HG03575 (cell line): Measurements from ENCODE around the gene DAPK1.
"Not testable (repeated sequence)": the region's sequence is repeated elsewhere in the genome, so short reads cannot be mapped to it uniquely, and the experiment has no call there.

Experiments used
- ATAC-seq: cut with Tn5 transposase; IDR thresholded peaks from one replicate; pipeline ENCODE4 v1.9.1; 2021; ENCODE audit not compliant: unreplicated experiment, insufficient number of reproducible peaks, low FRiP score; ENCODE audit errors: extremely low read depth

DAPK1 gene

GRCh38 chr9:87534957-87535356 is 37.3 kb downstream of the DAPK1 start:
- ATAC-seq = no peak

GRCh38 chr9:87535817-87536539 is 38.3 kb downstream of the DAPK1 start:
- ATAC-seq = peak; percentile 62

- no peak for ATAC-seq
Measured at GRCh38 chr9:87537625-87538024, 40.0 kb downstream of the DAPK1 start.

DNA sequence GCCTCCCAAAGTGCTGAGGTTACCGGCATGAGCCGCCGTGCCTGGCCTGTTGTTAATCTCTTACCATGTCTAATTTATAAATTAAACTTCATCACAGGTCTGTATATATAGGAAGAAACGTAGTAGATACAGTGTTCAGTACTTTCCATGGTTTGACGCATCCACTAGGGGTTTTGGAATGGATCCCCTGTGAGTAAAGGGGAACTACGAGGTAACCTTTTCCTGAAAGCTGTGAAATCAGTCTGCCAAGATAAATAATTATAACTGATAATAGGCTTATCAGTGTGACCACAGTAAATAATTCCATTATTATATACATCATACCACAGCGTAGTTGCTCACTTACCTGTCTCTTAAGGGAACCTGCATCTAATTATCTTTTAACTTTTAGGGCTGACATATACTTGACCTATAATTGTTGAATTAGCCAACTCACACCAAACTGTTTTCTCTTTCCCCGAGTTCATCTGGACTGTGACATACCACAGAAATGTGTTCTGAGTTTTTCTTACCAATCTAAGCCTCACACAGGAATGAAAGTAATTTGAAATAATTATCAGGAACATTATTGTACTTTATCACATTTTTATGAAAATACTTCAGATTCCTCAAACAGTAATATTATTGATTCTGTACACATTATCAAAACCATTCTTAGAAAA is 42.9 kb downstream of the DAPK1 start:
- ATAC-seq = no peak

GRCh38 chr9:87541663-87542062 is 44.0 kb downstream of the DAPK1 start:
- ATAC-seq = no peak

DNA sequence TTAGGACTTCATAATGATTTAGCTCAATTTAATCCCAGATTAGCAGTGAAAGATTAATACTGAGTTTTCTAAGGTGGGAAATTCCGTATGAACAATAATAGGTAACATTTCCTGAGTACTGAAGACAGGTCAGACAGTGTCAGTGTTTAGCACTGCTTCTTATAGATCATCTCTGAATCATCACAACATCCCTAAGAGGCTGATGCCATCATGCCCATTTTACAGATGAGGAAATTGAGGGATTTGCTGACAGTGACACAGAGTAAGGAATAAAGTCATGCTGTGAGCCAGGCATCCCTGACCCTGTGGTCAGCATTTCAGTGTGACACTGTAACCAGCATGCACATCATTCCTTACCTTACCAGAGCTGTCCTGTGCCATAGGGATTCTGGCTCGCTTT is 44.5 kb downstream of the DAPK1 start:
- no peak for ATAC-seq

DNA sequence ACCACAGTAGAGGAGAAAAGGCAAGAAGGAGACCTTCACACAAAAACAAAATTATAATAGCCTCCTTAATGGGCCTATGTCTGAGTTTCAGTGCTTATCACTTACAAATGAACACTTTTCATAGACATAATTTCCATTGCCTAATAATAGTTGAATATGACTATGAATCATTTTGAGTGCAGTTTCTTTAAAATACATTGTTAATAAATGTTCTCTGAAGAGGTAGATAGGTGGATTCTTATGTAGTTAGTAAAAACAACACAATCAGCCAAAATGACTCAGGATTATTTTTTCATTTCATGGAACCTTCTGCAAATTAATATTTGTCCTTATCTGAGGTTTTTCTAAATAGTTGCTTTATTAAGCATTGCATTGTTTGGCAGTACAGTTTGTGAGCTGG is 45.6 kb downstream of the DAPK1 start:
- no peak for ATAC-seq

- ATAC-seq = no peak
Measured at GRCh38 chr9:87545858-87546257, 48.2 kb downstream of the DAPK1 start.

DNA sequence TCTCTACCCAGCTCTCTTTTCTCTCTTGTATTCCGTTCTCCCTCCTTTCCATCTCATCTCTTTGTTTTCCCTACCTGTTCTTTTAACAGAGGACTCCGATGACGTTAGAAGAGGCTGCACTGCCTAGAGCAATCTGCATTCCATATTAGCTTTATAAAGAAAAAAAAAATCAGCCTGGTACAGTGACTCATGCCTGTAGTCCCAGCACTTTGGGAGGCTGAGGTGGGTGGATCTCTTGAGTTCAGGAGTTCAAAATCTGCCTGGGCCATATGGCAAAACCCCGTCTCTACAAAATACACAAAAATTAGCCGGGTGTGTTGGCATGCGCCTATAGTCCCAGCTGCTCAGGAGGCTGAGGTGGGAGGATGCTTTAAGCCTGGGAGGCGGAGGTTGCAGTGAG is 49.0 kb downstream of the DAPK1 start:
- ATAC-seq = no peak

- no peak for ATAC-seq
Measured at GRCh38 chr9:87547671-87548081, 50.0 kb downstream of the DAPK1 start.

DNA sequence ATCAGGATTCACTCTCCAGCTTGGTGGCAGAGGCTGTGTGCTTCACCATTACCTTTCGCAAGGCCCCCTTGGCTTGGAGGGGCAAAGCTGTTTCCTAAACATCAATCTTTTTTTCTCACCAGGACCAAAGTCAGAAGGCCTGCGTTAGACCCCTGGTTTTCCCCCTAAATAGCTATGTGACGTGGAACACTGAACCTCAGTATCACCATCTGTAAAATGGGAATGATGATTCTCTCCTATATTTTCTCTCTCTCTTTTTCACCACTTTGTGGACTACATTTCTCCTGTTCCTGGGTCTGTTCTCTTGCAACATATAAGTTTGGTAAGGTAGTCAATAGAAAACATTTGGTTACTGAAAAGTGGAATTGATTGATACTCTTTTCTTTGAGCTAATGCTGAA is 50.5 kb downstream of the DAPK1 start:
- no peak for ATAC-seq

DNA sequence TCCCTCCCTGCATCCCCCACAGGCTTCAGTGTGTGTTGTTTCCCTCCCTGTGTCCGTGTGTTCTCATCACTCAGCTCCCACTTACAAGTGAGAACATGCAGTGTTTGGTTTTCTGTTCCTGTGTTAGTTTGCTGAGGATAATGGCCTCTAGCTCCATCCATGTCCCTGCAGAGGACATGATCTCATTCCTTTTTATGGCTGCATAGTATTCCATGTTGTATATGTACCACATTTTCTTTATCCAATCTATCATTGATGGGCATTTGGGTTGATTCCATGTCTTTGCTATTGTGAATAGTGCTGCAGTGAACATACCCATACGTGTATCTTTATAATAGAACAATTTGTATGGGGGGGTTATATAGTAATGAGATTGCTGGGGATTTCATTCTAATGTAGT is 51.4 kb downstream of the DAPK1 start:
- ATAC-seq = not testable (repeated sequence)

- no peak for ATAC-seq
Measured at GRCh38 chr9:87549791-87550190, 52.1 kb downstream of the DAPK1 start.

DNA sequence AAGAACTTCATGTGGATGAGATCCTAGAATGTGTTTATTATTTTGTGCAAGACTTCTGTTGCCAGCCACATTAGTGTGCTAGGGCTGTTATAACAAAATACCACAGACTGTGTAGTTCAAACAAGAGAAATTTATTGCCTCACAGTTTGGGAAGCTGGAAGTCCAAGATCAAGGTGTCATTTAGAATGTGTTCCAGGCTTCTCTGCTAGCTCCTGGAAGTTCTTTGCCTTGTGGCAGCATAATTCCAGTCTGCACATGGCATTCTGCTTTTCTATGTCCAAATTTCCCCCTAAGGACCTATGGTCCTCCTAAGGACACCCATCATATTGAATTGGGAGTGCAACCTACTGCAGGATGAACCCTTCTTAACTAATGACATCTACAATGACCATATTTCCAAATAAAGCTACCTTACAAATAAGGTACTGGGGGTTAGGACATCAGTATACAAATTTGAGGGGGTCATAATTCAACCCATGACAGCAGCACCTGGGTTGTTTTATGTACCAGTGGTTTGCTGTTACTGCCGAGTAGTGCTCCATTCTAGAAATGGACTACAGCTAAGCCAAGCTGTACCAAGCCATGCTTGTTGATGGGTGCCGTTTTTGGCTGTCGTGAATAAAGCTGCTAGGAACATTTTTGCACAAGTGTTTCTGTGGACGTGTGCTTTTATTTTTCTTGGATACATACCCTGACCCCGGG is 52.7 kb downstream of the DAPK1 start:
- no peak for ATAC-seq

DNA sequence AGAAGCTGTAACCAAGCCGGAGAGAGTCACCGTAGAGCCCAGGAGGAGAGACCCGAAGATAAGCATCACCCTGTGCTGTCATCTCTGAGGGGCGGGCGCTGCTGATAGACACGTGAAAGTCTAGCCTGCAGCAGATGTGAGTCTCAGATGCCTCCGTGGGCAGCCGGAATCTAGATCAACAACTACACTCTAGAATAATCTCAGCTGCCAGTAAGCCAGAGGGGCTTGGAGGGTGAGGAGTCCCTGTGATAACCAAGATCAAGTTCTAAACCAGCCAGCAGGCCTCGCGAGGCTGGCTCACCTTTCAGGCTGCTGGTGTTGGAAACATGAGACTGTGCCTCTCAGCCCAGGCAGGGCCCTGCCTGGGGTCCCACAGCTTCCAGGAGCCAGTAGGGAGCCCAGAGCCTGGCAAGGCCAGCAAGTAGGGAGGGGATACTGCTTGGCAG is 54.1 kb downstream of the DAPK1 start:
- no peak for ATAC-seq

DNA sequence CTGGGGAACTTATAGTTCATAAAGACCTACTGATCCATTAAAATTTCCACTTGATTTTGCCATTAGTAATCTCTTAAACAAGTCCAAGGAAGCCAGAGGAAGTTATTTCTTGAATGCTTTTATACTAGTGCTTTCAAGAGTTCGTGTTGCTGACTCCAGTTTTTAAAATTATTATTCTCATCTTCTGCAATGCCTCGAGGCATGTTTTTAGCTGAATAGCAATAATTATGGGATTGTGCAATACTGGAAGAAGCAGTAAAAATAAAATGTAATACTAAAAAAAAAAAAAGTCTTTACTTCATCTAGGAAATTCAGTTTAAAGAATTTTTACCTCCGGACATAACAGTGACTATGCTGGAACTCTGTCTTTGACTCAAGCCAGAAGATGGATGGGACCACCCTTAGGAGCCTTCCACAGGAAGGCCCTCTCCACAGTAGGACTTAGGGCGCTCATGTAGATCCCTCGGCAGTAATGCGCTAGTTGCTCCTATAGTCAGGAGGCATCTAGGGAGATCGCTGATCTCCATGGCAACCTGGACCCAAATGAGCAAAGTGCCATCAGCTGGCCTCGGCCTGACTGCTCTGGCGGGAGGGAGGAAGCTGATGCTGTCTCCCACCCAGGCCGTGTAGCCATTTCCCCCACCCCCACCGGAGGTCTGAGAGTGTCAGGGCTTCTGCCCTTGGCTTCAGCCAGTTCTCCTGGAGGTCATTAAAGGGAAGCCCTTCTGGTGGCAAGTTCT is 56.7 kb downstream of the DAPK1 start:
- no peak for ATAC-seq

- no peak for ATAC-seq
Measured at GRCh38 chr9:87554976-87555375, 57.3 kb downstream of the DAPK1 start.

DNA sequence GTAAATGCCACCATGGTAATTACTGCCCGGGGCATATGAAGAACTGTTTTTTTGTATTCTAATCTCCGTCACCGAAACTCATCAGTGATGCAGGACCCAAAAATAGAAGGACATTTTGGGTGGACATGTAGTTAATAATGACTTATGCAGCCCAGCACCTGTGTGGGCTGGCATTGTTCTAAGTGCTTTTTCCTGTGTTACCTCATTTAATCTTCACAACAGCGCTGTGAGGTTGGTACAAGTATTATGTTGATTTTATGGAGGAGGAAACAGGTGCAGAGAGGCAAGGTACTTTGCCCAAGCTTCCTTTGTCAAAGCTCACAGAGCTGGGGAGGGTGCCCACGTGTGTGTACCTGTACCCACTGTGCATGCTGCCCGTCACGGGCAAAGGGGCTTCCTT is 58.4 kb downstream of the DAPK1 start:
- no peak for ATAC-seq

- ATAC-seq = no peak
Measured at GRCh38 chr9:87556821-87557220, 59.2 kb downstream of the DAPK1 start.
